ENCODE results near the gene INSIG2. TPM values are rescaled to one million over a fixed set of nuclear protein-coding genes. Genes with fewer than 3 reads are reported as not detected.

The INSIG2 gene
- total RNA-seq, 4 donors from 2014 or later: 10.6 to 18.5 (median 15.5) TPM

DNA sequence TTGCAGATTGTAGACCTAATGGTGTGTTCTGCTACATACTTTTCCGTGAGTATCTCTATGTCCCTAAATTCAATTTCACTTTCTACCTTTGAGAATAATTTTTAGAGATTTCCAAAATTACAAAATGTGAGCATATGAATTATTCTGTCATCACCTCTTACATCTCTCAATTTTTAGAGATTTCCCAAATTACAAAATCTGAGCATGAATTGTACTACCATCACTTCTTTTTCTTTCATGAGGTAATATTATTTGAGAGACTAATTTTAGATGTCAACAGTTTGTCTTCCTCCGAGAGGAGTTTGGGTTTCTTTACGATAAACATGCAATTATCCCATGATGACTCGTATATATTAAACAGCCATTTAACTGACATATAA is 32.1 kb downstream of the INSIG2 start:
- Histone ChIP-seq H3K27me3 (no peaks in the 10 kb centered on the region), H3K36me3 (no peaks in the 10 kb centered on the region), H3K9me3 (no peaks in the 10 kb centered on the region), H3K27ac (no peak overlapping the region), H3K4me1 (peaks cover 3 to 17% (median 5%) of the 10 kb centered on the region in 3 donors), H3K4me3 (no peak overlapping the region)
- WGBS, 2 donors (ENCODE audit: low coverage in 1 of 2): 73 to 88% methylated on average over 3 to 4 of the region's 4 CpGs
- ATAC-seq: no peak
- TF ChIP-seq EP300 (IDR thresholded peaks at IDR 0.05) (no peak), POLR2A (IDR thresholded peaks at IDR 0.05) (no peak), POLR2AphosphoS5 (IDR thresholded peaks at IDR 0.05) (no peak), CTCF (IDR thresholded peaks at IDR 0.05) (no peak)

GRCh38 chr2:118121101-118121500 is 32.8 kb downstream of the INSIG2 start:
- TF ChIP-seq CTCF (IDR thresholded peaks at IDR 0.05): no peak
- no peak for TF ChIP-seq POLR2AphosphoS5 (IDR thresholded peaks at IDR 0.05)
- no peak for TF ChIP-seq EP300 (IDR thresholded peaks at IDR 0.05)
- TF ChIP-seq POLR2A (IDR thresholded peaks at IDR 0.05): no peak
- ATAC-seq: no peak
- no peaks in the 10 kb centered on the region for H3K9me3 ChIP-seq
- H3K4me3 ChIP-seq: no peak overlapping the region
- no peaks in the 10 kb centered on the region for H3K36me3 ChIP-seq
- peaks cover 3 to 17% (median 5%) of the 10 kb centered on the region in 3 donors for H3K4me1 ChIP-seq
- H3K27ac ChIP-seq: no peak overlapping the region
- H3K27me3 ChIP-seq: no peaks in the 10 kb centered on the region

DNA sequence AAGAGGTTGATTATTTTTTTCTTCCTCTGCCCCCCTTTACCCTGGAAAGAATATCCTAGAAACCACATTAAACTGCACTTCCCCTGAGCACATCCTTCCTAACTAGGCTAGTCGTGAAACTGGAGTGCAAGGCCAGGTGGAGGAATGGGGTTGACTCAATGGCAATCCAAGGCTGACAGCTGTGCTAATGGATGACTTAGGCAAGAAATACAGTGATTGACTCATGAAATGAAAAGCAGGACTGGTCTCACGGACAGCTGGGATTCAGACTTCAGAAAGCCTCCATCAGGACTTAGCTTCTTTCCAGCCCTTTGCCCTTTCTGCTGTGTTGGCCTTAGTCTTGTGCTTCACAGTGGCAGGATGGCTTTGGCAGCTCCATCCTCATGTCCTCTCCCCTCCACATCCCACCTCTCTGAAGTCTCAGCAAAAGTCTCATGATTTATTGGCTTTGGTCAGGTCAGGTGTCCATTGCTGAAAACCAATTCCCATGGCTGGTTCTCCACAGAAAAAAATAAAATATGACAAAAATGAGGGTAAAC is 33.8 kb downstream of the INSIG2 start:
- WGBS, 2 donors (ENCODE audit: low coverage in 1 of 2): 25 to 44% methylated on average over 1 to 2 of the region's 2 CpGs
- TF ChIP-seq EP300 (IDR thresholded peaks at IDR 0.05) (no peak), POLR2A (IDR thresholded peaks at IDR 0.05) (no peak), CTCF (IDR thresholded peaks at IDR 0.05) (no peak), POLR2AphosphoS5 (IDR thresholded peaks at IDR 0.05) (no peak)

GRCh38 chr2:118122594-118123281 is 34.5 kb downstream of the INSIG2 start:
- no peaks in the 10 kb centered on the region for H3K9me3 ChIP-seq
- TF ChIP-seq CTCF (IDR thresholded peaks at IDR 0.05) (no peak), POLR2A (IDR thresholded peaks at IDR 0.05) (no peak), EP300 (IDR thresholded peaks at IDR 0.05) (no peak), POLR2AphosphoS5 (IDR thresholded peaks at IDR 0.05) (no peak)
- H3K27ac ChIP-seq: peak overlapping the region in 2 of 4 donors; percentile 19 to 50
- WGBS, 2 donors (ENCODE audit: low coverage in 1 of 2): 31 to 65% methylated on average over 2 of the region's 2 CpGs
- no peak for ATAC-seq
- H3K4me1 ChIP-seq: peaks cover 3 to 17% (median 5%) of the 10 kb centered on the region in 3 donors
- peaks cover under 1% of the 10 kb centered on the region for H3K27me3 ChIP-seq
- no peak overlapping the region for H3K4me3 ChIP-seq
- no peaks in the 10 kb centered on the region for H3K36me3 ChIP-seq

More for the DNA sequence above, 33.8 kb downstream of the INSIG2 start:
- no peak overlapping the region for H3K27ac ChIP-seq
- H3K4me3 ChIP-seq: no peak overlapping the region
- no peaks in the 10 kb centered on the region for H3K9me3 ChIP-seq
- peaks cover 3 to 17% (median 5%) of the 10 kb centered on the region in 3 donors for H3K4me1 ChIP-seq
- no peak for ATAC-seq
- no peaks in the 10 kb centered on the region for H3K27me3 ChIP-seq
- H3K36me3 ChIP-seq: no peaks in the 10 kb centered on the region
